Measurements from ENCODE around the gene KLHL3.

GRCh38 chr5:137700282-137700680 lies 35.6 kb downstream of the KLHL3 start:
- no peak for TF ChIP-seq POLR2A (IDR thresholded peaks at IDR 0.05)
- TF ChIP-seq CTCF (IDR thresholded peaks at IDR 0.05), result no peak
